OCI-LY1 (cell line): ENCODE measurements around the gene CCDC85C.

Source experiments
- CTCF ChIP-seq: fragments of 200-600 bp; sonication (generic), shearing (Covaris generic); IDR thresholded peaks from 2 replicates; pipeline ENCODE4 v1.5.1; 2017; ENCODE audit warnings: mild to moderate bottlenecking, antibody characterized with exemption, low read length, moderate library complexity, mixed read lengths
- EZH2 ChIP-seq: fragments of 200-600 bp; sonication (generic), shearing (Covaris generic); IDR thresholded peaks from 2 replicates; pipeline ENCODE4 v1.8.0; 2017; ENCODE audit warnings: borderline replicate concordance, mixed run types, mild to moderate bottlenecking, antibody characterized with exemption, low read length, moderate library complexity, mixed read lengths

DNA sequence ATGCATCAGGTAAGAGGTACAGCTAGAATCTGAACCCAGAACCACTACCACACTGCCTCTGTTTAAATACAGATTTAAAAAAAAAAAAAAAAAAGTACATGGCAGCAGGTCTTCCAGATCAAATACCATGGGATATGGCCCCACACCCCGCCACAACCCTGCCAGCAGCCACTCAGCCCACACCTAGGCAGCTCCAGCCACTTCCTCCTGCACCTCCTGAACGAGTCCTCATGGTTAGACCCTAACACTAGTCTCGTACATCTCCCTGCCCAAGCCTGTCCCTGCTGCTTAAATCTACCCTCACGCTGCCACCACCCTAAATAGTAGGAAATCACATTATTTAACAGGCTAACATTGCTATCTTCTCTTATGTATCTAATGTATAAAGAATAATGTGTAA lies 135.9 kb downstream of the CCDC85C start:
- TF ChIP-seq CTCF: no peak
- no peak for TF ChIP-seq EZH2
